ENCODE data around the gene SARS2.

GRCh38 chr19:38952395-38953165 lies 22.0 kb upstream of the SARS2 start:
- TF ChIP-seq CTCF (IDR thresholded peaks at IDR 0.05) (peak in 5 of 6 experiments; percentile 6 to 42 (median 32)), POLR2A (IDR thresholded peaks at IDR 0.05) (no peak)

Measured in adrenal gland (tissue), 5 donors.